H1 (cell line): Measurements from ENCODE around the gene KXD1. TPM values are rescaled to one million over a fixed set of nuclear protein-coding genes. Genes with fewer than 3 reads are reported as not detected.

ENCODE experiments used
- CTCF ChIA-PET: fragments of 300-600 bp; sonication (Branson Sonifier 250); formaldehyde crosslinking; loops from one replicate; lab custom pipeline; 2021; ENCODE audit not compliant: partially characterized antibody; lab: Charles Lee
- POLR2A ChIA-PET: fragments of 300-600 bp; sonication (Branson Sonifier 250); formaldehyde crosslinking; loops from one replicate; lab custom pipeline; 2021; ENCODE audit warnings: inconsistent platforms; ENCODE audit not compliant: partially characterized antibody; lab: Charles Lee
- DNase-seq, 2 experiments: peaks; one replicate each; pipeline versions ENCODE4 v3.0.0 to v3.0.0-alpha.2; 2010 to 2022; ENCODE audit warnings: low spot score in 2 of 2, low read depth in 1 of 2, mixed read lengths in 1 of 2
- FAIRE-seq: peaks from 2 replicates; lab custom pipeline; 2011; peaks lifted over from hg19 to GRCh38; lab: Jason Lieb, UNC
- H2AFZ ChIP-seq: 2 replicates; pipeline ENCODE4 v1.8.1; 2012; ENCODE audit warnings: low read length, inconsistent platforms
- H2AK5ac ChIP-seq: 2 replicates; pipeline ENCODE4 v1.6.1; 2013; ENCODE audit warnings: low read depth, low read length
- H2BK120ac ChIP-seq: replicated peaks from 2 replicates; pipeline ENCODE3; 2013; ENCODE audit warnings: low read depth, low read length, inconsistent platforms
- H2BK12ac ChIP-seq: 2 replicates; pipeline ENCODE4 v1.6.1; 2013; ENCODE audit warnings: low read depth, low read length
- H2BK15ac ChIP-seq: 2 replicates; pipeline ENCODE4 v1.6.1; 2013; ENCODE audit warnings: low read length
- H2BK20ac ChIP-seq: 2 replicates; pipeline ENCODE4 v1.6.1; 2013; ENCODE audit warnings: low read length
- H2BK5ac ChIP-seq: 2 replicates; pipeline ENCODE4 v1.6.1; 2013; ENCODE audit warnings: low read depth, low read length
- H3K14ac ChIP-seq: 2 replicates; pipeline ENCODE4 v1.6.1; 2013; ENCODE audit warnings: inconsistent platforms; ENCODE audit not compliant: insufficient read length
- H3K18ac ChIP-seq: 2 replicates; pipeline ENCODE4 v1.6.1; 2013; ENCODE audit warnings: low read length; ENCODE audit errors: extremely low read depth
- H3K23ac ChIP-seq: 2 replicates; pipeline ENCODE4 v1.6.1; 2013; ENCODE audit warnings: inconsistent platforms; ENCODE audit not compliant: insufficient read length
- H3K23me2 ChIP-seq: 2 replicates; pipeline ENCODE4 v1.6.1; 2013; ENCODE audit warnings: low read depth, low read length
- H3K27ac ChIP-seq: 2 replicates; pipeline ENCODE4 v1.6.1; 2011; ENCODE audit warnings: low read depth, low read length, inconsistent platforms
- H3K27me3 ChIP-seq, 4 experiments: replicated peaks in 1 of 4; 1 replicate in 1 of 4; 2 replicates in 3 of 4; pipeline versions ENCODE4 v1.6.1 to v1.8.1; 2011 to 2013; ENCODE audit warnings: low read length in 3 of 4, mild to moderate bottlenecking in 3 of 4, inconsistent platforms in 2 of 4, mixed read lengths in 2 of 4, moderate library complexity in 1 of 4; ENCODE audit not compliant: control insufficient read depth in 3 of 4, insufficient read depth in 3 of 4; ENCODE audit errors: extremely low read depth in 1 of 4
- H3K36me3 ChIP-seq, 4 experiments: 2 replicates each; pipeline versions ENCODE4 v1.6.1 to v1.8.1; 2011 to 2013; ENCODE audit warnings: mild to moderate bottlenecking in 4 of 4, low read length in 3 of 4, moderate library complexity in 2 of 4, control low read depth in 1 of 4, inconsistent platforms in 1 of 4; ENCODE audit not compliant: insufficient read depth in 4 of 4, control insufficient read depth in 2 of 4
- H3K4ac ChIP-seq: replicated peaks from 2 replicates; pipeline ENCODE3; 2013; ENCODE audit warnings: low read length, low read depth, mixed read lengths, inconsistent platforms; ENCODE audit not compliant: insufficient read length
- H3K4me1 ChIP-seq, 4 experiments: replicated peaks in 1 of 4; 1 replicate in 1 of 4; 2 replicates in 3 of 4; pipeline versions ENCODE4 v1.6.1 to v1.8.1; 2011 to 2013; ENCODE audit warnings: low read length in 3 of 4, inconsistent platforms in 2 of 4, mixed read lengths in 1 of 4; ENCODE audit not compliant: insufficient read depth in 4 of 4, control insufficient read depth in 3 of 4
- H3K4me2 ChIP-seq, 2 experiments: 2 replicates each; pipeline versions ENCODE4 v1.6.1 to v1.8.1; 2011 to 2013; ENCODE audit warnings: low read depth in 2 of 2, low read length in 2 of 2, control low read depth in 1 of 2, inconsistent platforms in 1 of 2, mild to moderate bottlenecking in 1 of 2; ENCODE audit not compliant: insufficient read depth in 1 of 2
- H3K4me3 ChIP-seq, 4 experiments: fragments of 200-600, 300-600 bp in 1 of 4; sonication (generic), shearing (Covaris generic), sonication (Bioruptor Twin) in 1 of 4; 2 replicates each; pipeline versions ENCODE4 v1.5.1 to v1.8.1; 2011 to 2016; ENCODE audit warnings: low read length in 4 of 4, low read depth in 3 of 4, control low read depth in 2 of 4, inconsistent platforms in 2 of 4, mild to moderate bottlenecking in 2 of 4, mixed read lengths in 1 of 4, moderate library complexity in 1 of 4; ENCODE audit not compliant: insufficient read depth in 2 of 4; ENCODE audit errors: extremely low read depth in 1 of 4
- H3K56ac ChIP-seq: replicated peaks from 2 replicates; pipeline ENCODE3; 2013; ENCODE audit warnings: low read depth, mild to moderate bottlenecking, mixed read lengths, low read length, inconsistent platforms; ENCODE audit not compliant: insufficient read length
- H3K79me1 ChIP-seq: 2 replicates; pipeline ENCODE4 v1.6.1; 2013; ENCODE audit warnings: low read depth, low read length, control low read depth
- H3K79me2 ChIP-seq, 2 experiments: 2 replicates each; pipeline versions ENCODE4 v1.6.1 to v1.8.1; 2012 to 2013; ENCODE audit warnings: low read length in 2 of 2, mild to moderate bottlenecking in 2 of 2, inconsistent platforms in 1 of 2; ENCODE audit not compliant: insufficient read depth in 2 of 2, control insufficient read depth in 1 of 2
- H3K9ac ChIP-seq, 4 experiments: replicated peaks in 1 of 4; 1 replicate in 1 of 4; 2 replicates in 3 of 4; pipeline versions ENCODE4 v1.6.1 to v1.8.1; 2011 to 2013; ENCODE audit warnings: low read depth in 3 of 4, low read length in 3 of 4, control low read depth in 2 of 4, mild to moderate bottlenecking in 2 of 4, moderate library complexity in 2 of 4, inconsistent platforms in 1 of 4; ENCODE audit errors: extremely low read depth in 1 of 4
- H3K9me3 ChIP-seq, 2 experiments: 2 replicates each; pipeline versions ENCODE4 v1.6.1 to v1.8.1; 2012 to 2013; ENCODE audit warnings: mild to moderate bottlenecking in 2 of 2, moderate library complexity in 2 of 2, control low read depth in 1 of 2, inconsistent platforms in 1 of 2, low read depth in 1 of 2, low read length in 1 of 2, mixed read lengths in 1 of 2; ENCODE audit not compliant: insufficient read depth in 2 of 2
- H4K20me1 ChIP-seq, 2 experiments: replicated peaks in 1 of 2; 2 replicates each; pipeline versions ENCODE3 to v1.8.1; 2011 to 2013; ENCODE audit warnings: inconsistent platforms in 2 of 2, low read length in 2 of 2, mild to moderate bottlenecking in 1 of 2; ENCODE audit not compliant: insufficient read depth in 2 of 2, control insufficient read depth in 1 of 2
- H4K5ac ChIP-seq: 2 replicates; pipeline ENCODE4 v1.6.1; 2013; ENCODE audit warnings: low read length, low read depth, mixed read lengths, inconsistent platforms; ENCODE audit not compliant: insufficient read length
- H4K8ac ChIP-seq: 2 replicates; pipeline ENCODE4 v1.8.0; 2013; ENCODE audit warnings: mild to moderate bottlenecking, moderate library complexity, low read length, inconsistent platforms; ENCODE audit not compliant: insufficient read depth; ENCODE audit errors: extremely low read depth
- H4K91ac ChIP-seq: replicated peaks from 2 replicates; pipeline ENCODE3; 2013; ENCODE audit warnings: low read length, mixed read lengths, inconsistent platforms; ENCODE audit not compliant: insufficient read length
- BACH1 ChIP-seq: IDR thresholded peaks from 2 replicates; pipeline ENCODE4 v1.6.1; 2012; ENCODE audit warnings: low read length, improper control_type of control experiment
- BCL11A ChIP-seq, 2 experiments: IDR thresholded peaks; one replicate each; pipeline ENCODE4 v1.6.1; 2011; ENCODE audit warnings: low read depth in 2 of 2, low read length in 2 of 2, mild to moderate bottlenecking in 2 of 2
- KDM5A ChIP-seq: fragments of 200-600 bp; IDR thresholded peaks from 2 replicates; pipeline ENCODE4 v1.7.1; 2012; ENCODE audit warnings: mild to moderate bottlenecking, low read length, inconsistent platforms, mixed read lengths
- RBBP5 ChIP-seq: IDR thresholded peaks from 2 replicates; pipeline ENCODE4 v1.7.1; 2012; ENCODE audit warnings: low read depth, mild to moderate bottlenecking, inconsistent platforms, low read length, moderate library complexity, borderline replicate concordance
- WGBS, 2 experiments: shearing (Covaris generic) in 1 of 2; methylation state at CpG; one replicate each; pipeline versions ENCODE4 v1.1.6 to v1.1.7; 2013 to 2015; ENCODE audit warnings: low lambda C conversion rate in 2 of 2, mixed read lengths in 2 of 2, inconsistent platforms in 1 of 2, low coverage in 1 of 2, missing lambda C conversion rate in 1 of 2; ENCODE audit not compliant: insufficient replicate concordance in 2 of 2, insufficient coverage in 1 of 2, insufficient read length in 1 of 2; ENCODE audit errors: extremely low coverage in 1 of 2, missing lambda C conversion rate in 1 of 2; 5-methylcytosine and 5-hydroxymethylcytosine counted together
- polyA plus RNA-seq, 7 experiments: library from polyadenylated mRNA; depleted of rRNA in 3 of 7; stranded (reverse) in 5 of 7; unstranded in 2 of 7; fragments of >200 nt in 5 of 7; fragments of 200-250 nt in 2 of 7; gene quantifications; 1 replicate in 5 of 7; 2 replicates in 1 of 7; 4 replicates in 1 of 7; pipeline versions ENCODE4 v1.2.1 to v1.2.3, GENCODE V29; 2011 to 2013; ENCODE audit warnings: missing spikeins in 2 of 7, mixed read lengths in 2 of 7
- total RNA-seq: library from RNA; stranded (reverse); fragmentation: NEBNext Ultra II Directional; extraction: Animal tissue kit (Norgen Biotek cat#: 25700); gene quantifications from 2 replicates; pipeline ENCODE4 v1.2.1, GENCODE V29; 2021

Gene KXD1
- total and polyA plus RNA-seq, 2 of the 8 experiments (the other 6 are each of a cell fraction or from before 2014, with no cell fraction given): 115 to 267 TPM

DNA sequence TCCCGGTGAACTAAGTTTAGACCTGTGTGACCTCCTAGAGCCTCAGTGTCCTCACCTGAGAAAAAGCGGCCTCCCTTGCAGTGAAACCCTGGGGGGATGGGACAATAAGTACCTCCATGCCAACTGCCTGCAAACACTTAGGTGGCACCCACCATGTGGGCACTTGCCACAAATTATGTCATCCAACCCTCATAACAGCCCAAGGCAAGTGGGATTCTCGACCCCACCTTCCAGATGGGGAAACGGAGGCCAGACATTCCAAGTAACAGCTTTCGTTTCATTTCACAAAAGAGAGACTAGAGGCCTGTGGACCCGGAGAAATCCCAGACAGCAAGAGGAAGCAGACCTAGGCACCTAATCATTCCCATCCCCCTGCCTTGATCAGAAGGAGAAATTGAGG is 37.8 kb downstream of the KXD1 start:
- no peak overlapping the region for H3K14ac ChIP-seq
- no peak overlapping the region for H3K23ac ChIP-seq
- peaks cover 6% of the 10 kb centered on the region for H3K23me2 ChIP-seq
- peak overlapping the region; percentile 75 for H2BK20ac ChIP-seq
- H3K27me3 ChIP-seq: peaks cover 0 to 6% (median 3%) of the 10 kb centered on the region in 4 experiments; a peak in 5 of 7 replicates
- H3K4me3 ChIP-seq: no peak overlapping the region
- H2AK5ac ChIP-seq: peak overlapping the region; percentile 57; the same call in 1 of the 2 replicates
- H4K91ac ChIP-seq: no peak overlapping the region
- no peak for FAIRE-seq
- H3K9me3 ChIP-seq: no peaks in the 10 kb centered on the region
- H2BK15ac ChIP-seq: peak overlapping the region; percentile 75; the same call in 1 of the 2 replicates
- H3K4me1 ChIP-seq: peaks cover 2 to 36% (median 27%) of the 10 kb centered on the region in 4 experiments
- H4K20me1 ChIP-seq: peaks cover 0 to 3% of the 10 kb centered on the region in 2 experiments
- TF ChIP-seq BCL11A (IDR thresholded peaks at IDR 0.05; ENCODE audit: low read depth in 2 of 2, low read length in 2 of 2) (no peak), RBBP5 (no peak), KDM5A (no peak), BACH1 (no peak)
- H3K4me2 ChIP-seq: peak overlapping the region in 1 of 2 experiments; percentile 72; a peak in 2 of 4 replicates
- H2BK5ac ChIP-seq: no peak overlapping the region
- H3K56ac ChIP-seq: no peak overlapping the region
- no peaks in the 10 kb centered on the region for H3K79me1 ChIP-seq
- H3K4ac ChIP-seq: no peak overlapping the region
- 72% methylated on average over 6 of the region's 6 CpGs; no CpG with 5 or more reads in 1 of the 2 experiments for WGBS, 2 experiments
- CTCF ChIA-PET: interaction anchor here (0.7 to 12.5 kb wide), 5 partner anchors 25 to 107 kb away, joined by 3 to 139 read pairs (median 4); no protein-coding TSS in a partner anchor
- no peak overlapping the region for H4K5ac ChIP-seq
- no peak for DNase-seq
- no peak overlapping the region for H3K27ac ChIP-seq
- H4K8ac ChIP-seq: no peak overlapping the region
- POLR2A ChIA-PET: interaction anchor here (1.0 to 4.4 kb wide), 4 partner anchors 8 to 40 kb away, joined by 3 to 23 read pairs (median 4); partner anchors contain the start of genes TMEM59L and UBA52
- no peak overlapping the region for H3K18ac ChIP-seq
- no peaks in the 10 kb centered on the region for H3K36me3 ChIP-seq
- no peak overlapping the region for H2BK120ac ChIP-seq
- no peak overlapping the region for H2AFZ ChIP-seq
- H3K9ac ChIP-seq: no peak overlapping the region
- H3K79me2 ChIP-seq: no peaks in the 10 kb centered on the region
- peak overlapping the region; percentile 22; the same call in 1 of the 2 replicates for H2BK12ac ChIP-seq
